HG03097 (cell line): ENCODE measurements around the gene MYBPC1.
"Not testable (repeated sequence)": the region's sequence is repeated elsewhere in the genome, so short reads cannot be mapped to it uniquely, and the experiment has no call there.

ENCODE experiments used
- ATAC-seq: cut with Tn5 transposase; IDR thresholded peaks from one replicate; pipeline ENCODE4 v1.9.1; 2021; ENCODE audit not compliant: unreplicated experiment, low FRiP score

Gene MYBPC1

GRCh38 chr12:101653503-101653902 lies 58.7 kb downstream of the MYBPC1 start:
- no peak for ATAC-seq

- ATAC-seq, result no peak
These were observed 59.7 kb downstream of the MYBPC1 start for GRCh38 chr12:101654442-101654841.

GRCh38 chr12:101655393-101655792 lies 60.6 kb downstream of the MYBPC1 start:
- ATAC-seq, result no peak

GRCh38 chr12:101660662-101661061 lies 65.9 kb downstream of the MYBPC1 start:
- not testable (repeated sequence) for ATAC-seq

- no peak for ATAC-seq
These were observed 68.5 kb downstream of the MYBPC1 start for GRCh38 chr12:101663298-101663697.

- ATAC-seq, result no peak
These were observed 70.2 kb downstream of the MYBPC1 start for GRCh38 chr12:101664992-101665391.

- no peak for ATAC-seq
These were observed 71.4 kb downstream of the MYBPC1 start for GRCh38 chr12:101666052-101666728.

- ATAC-seq, result no peak
These were observed 72.8 kb downstream of the MYBPC1 start for GRCh38 chr12:101667591-101667990.

GRCh38 chr12:101670007-101670671 lies 75.4 kb downstream of the MYBPC1 start:
- no peak for ATAC-seq

- ATAC-seq, result peak; percentile 93
These were observed 76.5 kb downstream of the MYBPC1 start for GRCh38 chr12:101671157-101671791.

- peak; percentile 14 for ATAC-seq
These were observed 77.1 kb downstream of the MYBPC1 start for GRCh38 chr12:101671833-101672232.

GRCh38 chr12:101675555-101675954 lies 80.8 kb downstream of the MYBPC1 start:
- ATAC-seq, result no peak

- ATAC-seq, result not testable (repeated sequence)
These were observed 81.7 kb downstream of the MYBPC1 start for GRCh38 chr12:101676497-101676896.

GRCh38 chr12:101678081-101678480 lies 83.3 kb downstream of the MYBPC1 start:
- no peak for ATAC-seq

- ATAC-seq, result no peak
These were observed 85.5 kb downstream of the MYBPC1 start for GRCh38 chr12:101680240-101680639.

- no peak for ATAC-seq
These were observed 85.9 kb downstream of the MYBPC1 start for GRCh38 chr12:101680647-101681046.

GRCh38 chr12:101681627-101682026 lies 86.9 kb downstream of the MYBPC1 start:
- not testable (repeated sequence) for ATAC-seq

GRCh38 chr12:101685092-101685491 lies 90.3 kb downstream of the MYBPC1 start:
- ATAC-seq, result no peak

- no peak for ATAC-seq
These were observed 91.4 kb downstream of the MYBPC1 start for GRCh38 chr12:101686176-101686575.

- no peak for ATAC-seq
These were observed 95.8 kb downstream of the MYBPC1 start for GRCh38 chr12:101690544-101691098.

- ATAC-seq, result no peak
These were observed 96.8 kb downstream of the MYBPC1 start for GRCh38 chr12:101691503-101692096.
